GM21447 (cell line): Measurements from ENCODE around the gene DRAM2.

Experiments used
- ATAC-seq: cut with Tn5 transposase; IDR thresholded peaks from one replicate; pipeline ENCODE4 v1.9.1; 2021; ENCODE audit not compliant: unreplicated experiment

DRAM2 gene

DNA sequence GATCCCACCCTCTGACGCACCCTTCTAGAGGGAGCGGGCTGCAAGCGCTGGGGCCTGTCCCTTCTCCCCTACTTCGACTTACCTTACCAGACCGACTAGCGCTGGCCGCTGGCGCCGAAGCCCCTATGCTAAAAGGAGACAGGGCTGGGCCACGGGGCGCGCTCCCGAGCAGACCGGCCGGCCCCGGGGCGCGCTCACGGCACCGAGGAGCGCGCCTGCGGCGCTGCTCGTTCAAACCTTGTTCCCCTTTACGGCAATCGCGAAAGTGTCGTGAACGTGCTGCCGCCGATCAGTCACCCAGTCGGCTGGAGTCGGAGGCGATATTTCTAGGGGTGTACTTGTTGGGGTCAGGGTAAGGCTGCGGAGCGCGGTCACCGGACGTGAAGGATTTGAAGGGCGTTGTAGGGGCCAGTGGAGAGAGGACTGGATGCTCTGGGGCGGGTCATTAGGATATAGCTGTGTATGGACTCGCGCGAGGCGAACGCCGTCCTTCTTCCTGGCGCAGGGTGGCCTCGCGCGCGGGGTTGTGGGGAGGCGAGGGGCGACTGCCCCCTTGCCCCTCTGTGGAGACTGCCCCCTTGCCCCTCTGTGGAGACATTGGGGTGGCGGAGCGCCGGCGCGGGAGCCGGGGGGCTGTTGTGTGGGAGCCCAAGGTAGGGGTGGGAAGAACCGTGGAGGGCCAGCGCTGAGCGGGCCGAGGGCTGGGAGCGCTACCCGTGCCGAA is at the start of gene DRAM2, which contains the start of gene CEPT1:
Gene DRAM2 (minus strand): TSS at position 138 of the 724 bp plus-strand sequence. CDS start 8,539 bp downstream, outside the sequence.
Gene CEPT1 (plus strand): TSS at position 268 of the 724 bp plus-strand sequence. CDS start 7,492 bp downstream, outside the sequence.
- peak; percentile 58 for ATAC-seq

- ATAC-seq = no peak
Observed at GRCh38 chr1:111184663-111185062, 44.8 kb upstream of the DRAM2 start.

GRCh38 chr1:111183308-111184069 is 43.6 kb upstream of the DRAM2 start:
- no peak for ATAC-seq

DNA sequence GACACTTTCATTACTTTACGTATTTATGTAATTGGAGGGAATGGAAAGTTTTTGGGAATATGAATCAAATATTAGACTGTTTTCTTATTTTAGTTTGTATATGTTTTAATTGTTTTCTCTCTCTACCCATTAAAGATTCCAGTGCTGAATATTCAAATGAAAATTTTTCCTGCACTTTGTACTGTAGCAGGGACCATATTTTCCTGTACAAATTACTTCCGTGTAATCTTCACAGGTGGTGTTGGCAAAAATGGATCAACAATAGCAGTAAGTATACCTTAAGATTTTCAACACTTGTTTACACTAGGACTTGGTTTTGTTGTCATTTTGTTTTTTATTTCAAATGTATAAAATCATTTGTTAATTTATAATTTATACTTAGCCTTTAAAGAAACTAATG is 42.2 kb upstream of the DRAM2 start:
- ATAC-seq = no peak

- no peak for ATAC-seq
Observed at GRCh38 chr1:111179968-111180533, 40.2 kb upstream of the DRAM2 start.

- no peak for ATAC-seq
Observed at GRCh38 chr1:111176678-111177077, 36.8 kb upstream of the DRAM2 start.

GRCh38 chr1:111175349-111175748 is 35.5 kb upstream of the DRAM2 start:
- ATAC-seq = no peak

- ATAC-seq = no peak
Observed at GRCh38 chr1:111174070-111174469, 34.2 kb upstream of the DRAM2 start.

GRCh38 chr1:111172463-111172862 is 32.6 kb upstream of the DRAM2 start:
- no peak for ATAC-seq

DNA sequence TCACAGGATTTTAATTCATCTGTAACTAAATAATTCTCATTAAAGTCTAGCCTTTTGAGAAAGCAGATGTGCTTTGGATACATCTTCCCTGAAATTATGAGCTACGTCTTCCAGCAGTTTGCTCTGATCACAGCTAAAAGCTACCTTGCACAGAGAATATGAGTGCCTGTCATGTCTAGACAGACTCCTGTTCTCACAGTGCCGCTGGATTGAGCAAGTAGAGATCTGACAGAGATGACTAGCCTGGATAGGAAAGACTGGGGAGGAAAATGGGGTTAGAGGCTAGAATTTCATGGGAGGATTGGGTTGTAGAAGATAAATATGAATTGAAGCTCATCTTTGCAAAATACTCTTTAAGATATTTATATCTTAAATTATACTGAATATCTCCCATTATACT is 24.3 kb upstream of the DRAM2 start:
- no peak for ATAC-seq

- no peak for ATAC-seq
Observed at GRCh38 chr1:111163363-111163762, 23.5 kb upstream of the DRAM2 start.

DNA sequence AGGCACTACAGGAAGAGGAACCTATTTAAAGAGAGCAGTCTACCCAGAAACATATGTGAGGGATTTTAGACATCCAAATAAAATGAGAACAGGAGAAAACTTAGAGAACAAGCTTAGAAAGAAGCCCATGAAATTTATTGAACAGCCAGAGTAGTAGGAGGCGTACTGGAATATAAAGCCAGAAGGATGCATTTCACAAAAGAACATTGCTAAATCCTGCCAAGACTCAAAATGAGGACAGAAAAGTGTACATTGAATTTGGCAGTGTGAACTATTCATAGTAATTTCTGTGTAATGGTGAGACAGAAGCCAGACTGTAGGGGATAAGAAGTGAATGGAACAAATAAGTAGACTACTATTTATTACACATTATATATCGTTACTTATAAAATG is 22.6 kb upstream of the DRAM2 start:
- ATAC-seq = no peak

- no peak for ATAC-seq
Observed at GRCh38 chr1:111161843-111162487, 22.1 kb upstream of the DRAM2 start.

GRCh38 chr1:111157431-111157830 is 17.5 kb upstream of the DRAM2 start:
- ATAC-seq = no peak

GRCh38 chr1:111154021-111154999 is 14.4 kb upstream of the DRAM2 start:
- no peak for ATAC-seq

GRCh38 chr1:111151838-111152237 is 11.9 kb upstream of the DRAM2 start:
- ATAC-seq = no peak

- no peak for ATAC-seq
Observed at GRCh38 chr1:111148376-111148881, 8.5 kb upstream of the DRAM2 start.

GRCh38 chr1:111147948-111148347 is 8.1 kb upstream of the DRAM2 start:
- no peak for ATAC-seq

- ATAC-seq = no peak
Observed at GRCh38 chr1:111145963-111146768, 6.3 kb upstream of the DRAM2 start.
